T-helper 1 cell treated with Interleukin-12 subunit alpha and Interleukin-12 subunit beta and Interleukin-4 antibody, amounts not matched to agents 30 μg/mL and 1 μg/mL, for 36 hours (primary cell): ENCODE measurements around the gene EFHC1.

Source experiments
- H3K27ac Mint-ChIP-seq: one replicate; pipeline ENCODE4 v1.8.0; 2021; ENCODE audit warnings: mild to moderate bottlenecking, mixed read lengths
- H3K27me3 Mint-ChIP-seq: one replicate; pipeline ENCODE4 v1.8.0; 2021; ENCODE audit warnings: low read depth, mixed read lengths
- H3K36me3 Mint-ChIP-seq: one replicate; pipeline ENCODE4 v1.8.0; 2021; ENCODE audit warnings: low read depth, mixed read lengths
- H3K4me1 Mint-ChIP-seq: one replicate; pipeline ENCODE4 v1.8.0; 2021; ENCODE audit warnings: low read depth, mixed read lengths
- H3K4me3 Mint-ChIP-seq: one replicate; pipeline ENCODE4 v1.8.0; 2021; ENCODE audit warnings: mild to moderate bottlenecking, moderate library complexity, mixed read lengths
- H3K9me3 Mint-ChIP-seq: one replicate; pipeline ENCODE4 v1.8.0; 2021; ENCODE audit warnings: mixed read lengths

Gene EFHC1

DNA sequence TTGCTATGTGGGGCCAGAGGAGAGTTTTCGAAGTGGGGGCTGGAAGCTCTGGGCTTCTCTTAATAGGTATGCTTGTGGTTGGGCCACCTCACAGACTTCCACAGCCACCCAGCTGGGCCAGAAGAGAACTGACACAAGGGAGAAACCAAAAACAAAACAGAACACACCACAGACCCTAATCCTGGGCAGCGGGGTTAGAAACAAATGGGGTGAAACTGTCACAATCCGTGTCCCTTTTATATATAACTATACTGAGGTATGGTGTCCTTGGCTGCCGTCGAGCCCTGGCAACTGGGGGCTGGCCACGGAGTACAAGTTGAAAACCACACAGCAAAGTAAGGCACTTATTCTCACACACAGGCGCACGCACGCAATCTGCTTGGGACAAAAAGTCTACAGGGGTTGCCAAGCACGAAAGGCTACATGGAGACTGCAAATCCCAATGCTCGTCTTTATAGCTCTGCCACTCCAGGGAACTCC lies 78.4 kb downstream of the EFHC1 start:
- no peak overlapping the region for H3K27ac Mint-ChIP-seq
- peaks cover 5% of the 10 kb centered on the region for H3K9me3 Mint-ChIP-seq
- no peak overlapping the region for H3K4me3 Mint-ChIP-seq
- peaks cover 41% of the 10 kb centered on the region for H3K4me1 Mint-ChIP-seq
- peaks cover 5% of the 10 kb centered on the region for H3K36me3 Mint-ChIP-seq
- no peaks in the 10 kb centered on the region for H3K27me3 Mint-ChIP-seq

DNA sequence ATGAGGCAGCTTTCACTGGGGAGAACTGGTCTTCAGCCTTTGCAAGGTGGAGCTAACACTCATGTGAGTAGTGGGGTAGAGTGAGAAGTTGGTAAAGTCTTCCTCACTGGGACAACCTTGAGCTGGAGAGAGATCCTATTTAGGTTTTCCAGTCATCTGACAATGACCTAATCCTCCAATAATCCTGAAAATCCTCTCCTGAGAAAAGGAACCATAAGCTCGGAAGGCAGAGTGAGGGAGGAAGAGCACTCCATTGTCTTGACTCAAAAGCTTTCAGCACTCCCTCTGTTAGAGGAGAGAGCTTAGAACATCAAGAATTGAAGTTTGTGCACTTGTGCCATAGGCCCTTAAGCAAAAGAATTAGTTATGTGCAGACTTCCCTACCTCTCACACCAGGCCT lies 78.9 kb downstream of the EFHC1 start:
- Mint-ChIP-seq H3K36me3 (peaks cover 5% of the 10 kb centered on the region), H3K27me3 (no peaks in the 10 kb centered on the region), H3K4me3 (no peak overlapping the region), H3K27ac (no peak overlapping the region), H3K9me3 (peaks cover 5% of the 10 kb centered on the region), H3K4me1 (peaks cover 37% of the 10 kb centered on the region)

DNA sequence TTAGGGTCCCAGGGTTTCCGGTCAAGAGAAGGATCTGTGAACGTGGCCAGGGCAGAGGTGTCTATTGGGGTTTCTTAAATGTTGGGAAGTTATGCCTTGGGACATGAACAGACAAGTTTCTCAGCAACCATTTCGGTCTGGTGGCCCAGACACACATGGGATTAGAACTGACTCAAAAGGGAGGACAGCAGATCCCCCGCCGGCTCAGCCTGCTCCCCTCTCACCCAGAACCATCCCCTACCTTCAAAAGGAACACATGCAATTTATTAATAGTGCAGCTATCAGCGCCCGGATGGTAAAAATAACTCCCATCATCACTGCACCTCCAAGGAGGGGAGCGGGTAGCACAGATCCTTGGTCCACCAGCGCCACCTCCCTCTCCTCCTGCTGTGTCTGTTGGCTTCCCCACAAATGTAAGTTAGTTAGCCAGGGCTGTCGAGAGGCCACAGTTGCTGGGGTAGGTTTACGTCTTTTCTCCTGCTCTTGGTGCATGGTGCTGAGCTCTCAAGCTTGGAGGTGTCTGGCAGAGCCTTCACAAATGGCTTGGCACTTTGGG lies 79.6 kb downstream of the EFHC1 start:
- H3K4me3 Mint-ChIP-seq = no peak overlapping the region
- peaks cover 5% of the 10 kb centered on the region for H3K9me3 Mint-ChIP-seq
- peaks cover 30% of the 10 kb centered on the region for H3K4me1 Mint-ChIP-seq
- no peaks in the 10 kb centered on the region for H3K27me3 Mint-ChIP-seq
- peaks cover 7% of the 10 kb centered on the region for H3K36me3 Mint-ChIP-seq
- H3K27ac Mint-ChIP-seq = no peak overlapping the region

DNA sequence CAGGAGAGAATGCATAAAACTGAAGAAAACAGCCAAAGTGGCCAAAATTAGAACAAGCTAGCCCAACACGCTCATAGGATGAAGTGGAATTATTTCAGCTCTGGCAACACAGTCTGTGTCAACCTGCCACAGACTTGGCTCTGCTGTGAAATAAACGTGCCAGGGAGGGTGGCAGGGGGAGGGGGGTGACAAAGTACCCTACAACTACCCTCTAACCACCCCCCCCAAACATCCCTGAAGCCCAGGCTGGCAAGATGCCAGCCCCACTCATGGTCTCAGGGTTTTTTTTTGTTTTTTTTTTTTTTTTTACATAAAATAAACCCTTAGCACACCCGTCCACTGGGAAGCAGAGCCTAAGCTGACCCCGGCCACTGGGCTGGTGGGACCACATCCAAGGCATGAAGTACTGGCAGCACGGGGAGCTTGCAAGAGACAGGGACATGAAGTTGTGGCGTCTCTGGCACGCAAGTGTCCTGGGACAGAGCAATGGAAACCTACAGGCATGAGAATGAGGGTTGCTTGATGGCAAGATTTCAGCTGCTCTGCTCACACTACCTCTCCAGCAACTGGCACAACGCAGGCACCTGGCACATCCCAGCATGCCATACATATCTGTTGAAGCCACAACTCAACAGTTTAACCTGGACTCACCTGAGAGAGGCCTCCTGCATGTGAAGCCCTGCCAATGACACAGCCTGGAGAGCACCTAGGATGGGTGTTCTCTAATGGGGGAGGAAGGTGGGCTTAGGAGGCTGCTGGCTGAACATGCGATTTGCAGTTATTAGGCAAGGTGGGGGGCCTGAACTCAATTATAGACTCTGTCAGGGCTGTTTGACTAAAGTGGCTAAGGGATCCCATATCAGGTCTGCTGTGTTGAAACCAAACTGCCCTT lies 80.3 kb downstream of the EFHC1 start:
- H3K27ac Mint-ChIP-seq = no peak overlapping the region
- no peaks in the 10 kb centered on the region for H3K27me3 Mint-ChIP-seq
- H3K4me3 Mint-ChIP-seq = no peak overlapping the region
- H3K9me3 Mint-ChIP-seq = no peaks in the 10 kb centered on the region
- H3K4me1 Mint-ChIP-seq = peaks cover 25% of the 10 kb centered on the region
- peaks cover 6% of the 10 kb centered on the region for H3K36me3 Mint-ChIP-seq

DNA sequence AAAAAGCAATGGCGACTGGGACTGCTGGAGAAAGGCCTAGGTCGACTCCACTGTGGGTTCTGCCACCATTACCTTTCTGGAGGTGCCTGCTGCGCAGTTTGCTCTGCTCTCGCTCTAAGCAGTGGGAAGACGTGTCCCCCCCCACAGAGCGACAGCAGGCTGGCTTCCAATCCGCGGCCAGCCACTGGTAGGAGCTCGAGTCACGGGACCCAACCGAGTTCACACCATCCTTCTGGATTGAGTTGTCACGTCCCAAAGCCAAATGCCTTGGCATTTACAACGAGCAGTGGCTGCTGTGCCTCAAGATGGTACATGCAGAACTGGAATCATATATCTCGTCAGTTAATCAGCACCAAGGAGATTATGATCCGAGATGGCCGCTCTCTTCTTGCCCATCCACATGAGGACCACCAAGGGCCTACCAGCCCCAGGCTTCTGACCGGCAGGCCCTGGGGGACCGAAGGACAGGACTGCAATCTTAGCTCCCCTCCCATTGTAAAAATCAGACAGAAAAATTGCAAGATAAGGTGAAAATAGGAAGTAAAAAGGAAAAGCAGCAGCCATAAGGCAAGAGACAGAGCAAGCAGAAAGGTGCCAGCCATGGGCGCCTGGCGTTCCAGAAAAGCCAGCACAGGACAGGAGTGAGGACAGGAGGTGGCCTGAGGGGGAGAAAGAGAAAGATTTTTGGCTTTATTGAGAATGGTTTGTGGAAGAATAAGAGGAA lies 82.3 kb downstream of the EFHC1 start:
- Mint-ChIP-seq H3K27ac (no peak overlapping the region), H3K4me1 (peaks cover 11% of the 10 kb centered on the region), H3K4me3 (no peak overlapping the region), H3K36me3 (peaks cover 6% of the 10 kb centered on the region), H3K27me3 (no peaks in the 10 kb centered on the region), H3K9me3 (no peaks in the 10 kb centered on the region)

DNA sequence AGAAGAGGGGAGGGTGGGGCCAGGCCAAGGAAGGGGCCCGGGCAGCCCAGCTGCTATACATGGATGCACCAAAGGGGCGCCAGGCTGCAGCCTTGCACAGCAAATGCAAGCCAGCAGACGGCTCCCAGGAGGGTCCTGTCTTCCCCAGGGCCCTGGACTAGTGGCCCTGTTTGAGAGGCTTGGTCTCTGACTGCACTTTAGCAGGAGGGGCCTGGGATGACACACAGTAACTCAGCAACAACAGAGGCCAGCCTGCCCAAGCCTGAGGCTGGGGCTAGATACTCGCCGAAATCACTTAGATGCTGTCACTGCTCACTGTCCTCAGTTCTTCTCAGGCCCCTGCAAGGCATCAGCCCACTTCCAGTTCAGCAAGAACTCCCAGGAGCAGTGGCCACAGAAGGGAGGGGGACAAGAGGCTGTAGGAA lies 83.2 kb downstream of the EFHC1 start:
- Mint-ChIP-seq H3K9me3 (no peaks in the 10 kb centered on the region), H3K36me3 (peaks cover 8% of the 10 kb centered on the region), H3K27me3 (no peaks in the 10 kb centered on the region), H3K4me3 (no peak overlapping the region), H3K27ac (no peak overlapping the region), H3K4me1 (peaks cover 4% of the 10 kb centered on the region)

DNA sequence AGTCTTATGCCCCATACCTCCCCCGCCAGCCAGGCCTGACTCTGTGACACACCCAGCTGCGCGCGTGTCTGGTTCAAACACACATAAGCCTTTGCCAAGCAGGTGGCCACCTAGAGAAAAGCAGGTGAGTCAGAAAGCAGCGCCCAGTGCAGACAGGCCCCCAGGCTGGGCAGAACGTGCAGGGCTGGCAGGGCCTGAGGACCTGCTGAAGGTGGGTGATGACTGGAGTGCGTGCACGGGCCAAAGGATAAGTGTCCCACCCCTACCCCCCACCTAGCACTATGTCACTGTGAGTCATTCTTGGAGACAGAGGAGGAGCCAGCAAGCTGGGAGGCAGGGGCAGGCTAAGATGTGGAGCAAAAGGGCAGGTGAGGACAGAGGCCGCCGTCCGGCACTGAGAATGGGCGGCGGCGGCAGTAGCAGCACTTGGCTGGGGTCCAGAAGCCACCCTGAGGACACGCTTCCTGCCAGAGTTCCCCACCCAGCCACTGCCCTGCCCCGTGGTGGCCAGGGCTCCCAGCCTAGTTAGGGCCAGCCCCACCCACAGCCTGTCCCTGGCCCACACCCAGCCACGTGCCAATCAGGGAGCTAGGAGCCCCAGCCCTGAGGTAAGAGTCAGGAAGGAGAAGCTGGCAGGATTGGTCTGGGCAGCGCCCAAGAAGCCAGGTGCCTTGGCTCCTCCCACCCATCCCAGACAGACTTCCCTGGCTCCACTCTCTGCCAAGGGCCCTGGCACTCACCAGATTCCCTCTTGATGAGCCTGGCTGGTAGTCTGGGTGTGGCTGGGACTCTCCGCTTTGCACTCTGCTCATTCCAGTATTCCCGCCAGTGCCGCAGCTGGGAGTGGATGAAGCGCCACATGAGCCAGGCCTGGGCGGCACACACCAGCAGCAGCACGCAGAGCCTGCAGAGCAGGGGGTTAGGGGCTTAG lies 84.0 kb downstream of the EFHC1 start:
- Mint-ChIP-seq H3K4me3 (no peak overlapping the region), H3K9me3 (no peaks in the 10 kb centered on the region), H3K27ac (no peak overlapping the region), H3K27me3 (no peaks in the 10 kb centered on the region), H3K4me1 (peaks cover under 1% of the 10 kb centered on the region), H3K36me3 (peaks cover 8% of the 10 kb centered on the region)

DNA sequence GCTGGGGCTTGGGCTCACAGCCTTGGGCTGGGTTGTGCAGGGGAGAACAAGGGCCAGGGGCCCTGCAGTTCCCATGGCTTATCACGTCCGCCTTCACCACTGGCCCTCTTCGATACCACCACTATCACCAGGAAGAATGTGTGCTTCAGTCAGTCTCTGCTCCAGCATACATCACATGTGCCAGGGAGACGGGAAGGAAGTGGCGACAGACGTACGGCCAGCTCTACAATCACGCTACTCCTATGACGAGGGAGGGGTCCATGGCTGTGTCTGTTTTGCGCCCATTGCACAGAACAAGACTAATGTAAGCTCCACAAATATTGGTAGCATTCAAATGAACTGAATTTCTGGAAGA lies 84.6 kb downstream of the EFHC1 start:
- Mint-ChIP-seq H3K36me3 (peaks cover 8% of the 10 kb centered on the region), H3K27ac (no peak overlapping the region)

DNA sequence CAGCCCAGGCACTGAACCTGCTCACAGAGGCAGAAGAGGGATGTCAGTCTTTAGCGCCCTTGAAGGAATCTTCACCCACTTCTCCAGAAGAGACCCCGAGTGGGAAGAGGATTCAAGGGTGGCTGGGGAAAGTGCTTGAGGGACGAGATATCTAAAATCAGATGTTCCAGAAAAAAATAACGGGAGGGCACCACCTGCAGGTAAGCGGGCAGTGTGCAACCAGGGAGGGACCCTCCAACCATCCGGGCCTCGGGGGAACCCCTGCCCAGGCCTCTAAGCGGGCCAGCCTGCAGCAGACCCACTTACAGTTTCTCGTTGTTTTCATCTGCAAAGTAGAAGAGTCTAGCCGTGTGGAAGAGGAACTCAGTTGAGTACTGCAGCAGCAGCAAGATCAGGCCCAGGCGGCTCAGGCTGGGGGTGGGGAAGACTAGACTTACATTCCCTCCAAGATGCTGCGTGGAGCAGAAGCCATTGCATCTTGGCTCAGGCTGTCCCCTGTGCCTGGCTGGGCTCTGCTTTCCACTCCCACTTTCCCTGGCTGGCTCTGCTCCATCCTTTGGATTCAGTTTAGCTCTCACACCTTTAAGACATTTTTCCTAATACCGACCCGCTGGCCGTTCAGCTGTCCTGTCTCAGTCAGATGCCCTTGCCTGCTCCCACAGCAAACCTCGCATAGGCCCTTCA lies 85.7 kb downstream of the EFHC1 start:
- Mint-ChIP-seq H3K4me1 (peaks cover 3% of the 10 kb centered on the region), H3K27me3 (no peaks in the 10 kb centered on the region), H3K4me3 (no peak overlapping the region), H3K36me3 (peaks cover 11% of the 10 kb centered on the region), H3K27ac (no peak overlapping the region), H3K9me3 (no peaks in the 10 kb centered on the region)

More for the DNA sequence above, 84.6 kb downstream of the EFHC1 start:
- H3K4me3 Mint-ChIP-seq = no peak overlapping the region
- H3K9me3 Mint-ChIP-seq = no peaks in the 10 kb centered on the region
- no peaks in the 10 kb centered on the region for H3K27me3 Mint-ChIP-seq
- no peaks in the 10 kb centered on the region for H3K4me1 Mint-ChIP-seq

DNA sequence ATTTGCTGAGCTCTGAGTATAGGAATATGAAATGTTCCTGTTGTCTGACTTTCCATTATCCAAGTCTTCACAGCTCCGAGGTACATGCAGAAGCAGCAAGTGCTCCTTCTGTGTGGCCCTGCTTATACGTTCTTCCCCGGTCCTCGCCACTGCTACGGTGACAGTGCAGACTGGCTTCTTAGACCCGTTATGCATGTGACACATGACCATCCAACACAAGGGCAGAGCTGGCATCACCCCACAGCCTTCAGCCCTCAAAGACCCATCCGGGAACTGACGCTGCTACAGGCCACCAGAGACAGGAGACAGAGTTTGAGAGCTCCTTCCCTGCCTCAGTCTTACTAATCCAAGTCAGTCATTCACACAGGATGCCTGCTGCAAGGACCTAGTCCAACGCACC lies 86.3 kb downstream of the EFHC1 start:
- H3K36me3 Mint-ChIP-seq = peaks cover 11% of the 10 kb centered on the region
- H3K4me1 Mint-ChIP-seq = peaks cover 3% of the 10 kb centered on the region
- H3K4me3 Mint-ChIP-seq = no peak overlapping the region
- no peaks in the 10 kb centered on the region for H3K9me3 Mint-ChIP-seq
- H3K27ac Mint-ChIP-seq = no peak overlapping the region
- no peaks in the 10 kb centered on the region for H3K27me3 Mint-ChIP-seq

DNA sequence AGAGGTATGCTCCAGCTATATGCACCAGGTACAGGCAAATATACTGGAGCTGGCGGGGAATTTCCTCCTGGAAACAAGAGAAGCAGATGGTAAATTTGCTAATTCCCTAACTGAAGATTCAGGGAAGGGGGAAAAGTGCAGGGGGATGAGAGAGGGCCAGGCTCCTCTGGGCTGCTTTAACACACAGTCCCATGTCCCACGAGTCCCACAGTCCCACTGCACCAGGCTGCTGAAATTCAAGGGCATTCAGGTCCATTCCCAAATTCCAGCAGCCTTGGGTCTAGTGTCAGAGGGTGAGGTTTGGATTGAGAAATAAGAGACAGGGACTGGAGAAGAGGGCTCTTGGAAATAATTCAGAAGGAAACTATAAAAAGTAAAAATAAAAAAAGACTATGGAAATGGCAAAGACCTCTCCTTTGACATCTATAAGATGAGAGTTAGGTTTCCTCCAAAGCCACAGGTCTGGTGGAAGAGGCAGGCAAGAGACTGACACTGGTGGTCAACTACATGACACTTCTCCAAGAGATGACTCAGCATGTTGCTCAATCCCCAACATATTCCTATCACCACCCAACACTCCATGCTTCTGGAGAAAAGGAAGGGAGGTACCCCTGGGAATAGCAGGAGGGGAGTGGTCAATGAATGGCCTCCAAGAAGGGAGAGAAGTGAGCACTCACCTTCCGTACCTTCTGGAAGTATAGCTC lies 87.6 kb downstream of the EFHC1 start:
- no peak overlapping the region for H3K27ac Mint-ChIP-seq
- peaks cover 5% of the 10 kb centered on the region for H3K4me1 Mint-ChIP-seq
- H3K9me3 Mint-ChIP-seq = no peaks in the 10 kb centered on the region
- no peaks in the 10 kb centered on the region for H3K27me3 Mint-ChIP-seq
- peaks cover 11% of the 10 kb centered on the region for H3K36me3 Mint-ChIP-seq
- H3K4me3 Mint-ChIP-seq = no peak overlapping the region

DNA sequence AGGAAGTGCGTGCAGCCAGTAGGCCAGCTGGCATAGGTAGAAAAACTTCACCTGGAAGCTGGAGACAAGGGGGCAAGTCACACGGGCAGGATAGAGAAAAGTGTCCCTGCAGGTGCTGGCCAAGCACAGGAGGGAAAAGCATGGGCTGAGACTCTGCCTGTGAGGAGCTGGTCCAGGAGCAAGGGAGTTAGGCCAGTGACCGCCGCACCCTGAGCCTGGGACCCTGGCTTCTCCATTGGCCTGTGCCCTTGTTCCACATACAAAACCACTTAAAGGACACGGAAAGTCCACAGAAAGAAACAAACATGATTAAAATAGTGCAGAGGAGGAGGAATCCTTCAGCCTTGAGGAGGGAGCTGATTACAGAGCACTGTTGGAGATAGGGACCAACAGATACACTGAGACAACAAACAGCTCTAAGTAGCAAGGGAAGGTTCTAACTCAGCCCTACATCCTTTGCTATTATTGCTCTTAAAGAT lies 88.2 kb downstream of the EFHC1 start:
- Mint-ChIP-seq H3K27ac (no peak overlapping the region), H3K36me3 (peaks cover 12% of the 10 kb centered on the region), H3K9me3 (no peaks in the 10 kb centered on the region), H3K4me1 (peaks cover 6% of the 10 kb centered on the region), H3K4me3 (no peak overlapping the region), H3K27me3 (no peaks in the 10 kb centered on the region)
